Uterus (tissue), 2 donors: ENCODE data around the gene PLA2G4F.

Source experiments
- POLR2A ChIP-seq, 2 donors: fragments of 450-650 bp; IDR thresholded peaks; one replicate each; pipeline ENCODE4 v1.6.1; 2016; ENCODE audit warnings: antibody characterized with exemption in 2 of 2, mild to moderate bottlenecking in 1 of 2, moderate library complexity in 1 of 2
- TF ChIP-seq, protein P1 (sequence below), 4 experiments: fragments of 200-600 bp in 2 of 4; fragments of 450-650 bp in 2 of 4; sonication (generic) in 2 of 4; IDR thresholded peaks; one replicate each; pipeline ENCODE4 v1.5.1; 2016 to 2019; ENCODE audit warnings: antibody characterized with exemption in 4 of 4, mild to moderate bottlenecking in 2 of 4, moderate library complexity in 1 of 4

DNA sequence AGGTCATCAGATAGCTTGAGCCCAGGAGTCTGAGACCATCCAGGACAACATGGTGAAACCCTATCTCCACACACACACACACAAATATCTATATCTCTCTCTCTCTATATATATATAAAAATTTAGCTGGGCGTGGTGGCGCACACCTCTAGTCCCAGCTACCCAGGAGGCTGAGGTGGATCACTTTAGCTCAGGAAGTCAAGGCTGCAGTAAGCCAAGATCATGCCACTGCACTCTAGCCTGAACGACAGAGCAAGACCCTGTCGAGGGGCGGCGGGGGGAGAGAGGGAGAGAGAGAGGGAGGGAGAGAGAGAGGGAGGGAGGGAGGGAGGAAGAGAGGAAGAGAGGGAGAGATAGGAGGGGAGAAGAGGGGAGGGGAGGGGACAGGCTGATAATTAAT lies 28.0 kb downstream of the PLA2G4F start:
- TF ChIP-seq, protein P1, sequence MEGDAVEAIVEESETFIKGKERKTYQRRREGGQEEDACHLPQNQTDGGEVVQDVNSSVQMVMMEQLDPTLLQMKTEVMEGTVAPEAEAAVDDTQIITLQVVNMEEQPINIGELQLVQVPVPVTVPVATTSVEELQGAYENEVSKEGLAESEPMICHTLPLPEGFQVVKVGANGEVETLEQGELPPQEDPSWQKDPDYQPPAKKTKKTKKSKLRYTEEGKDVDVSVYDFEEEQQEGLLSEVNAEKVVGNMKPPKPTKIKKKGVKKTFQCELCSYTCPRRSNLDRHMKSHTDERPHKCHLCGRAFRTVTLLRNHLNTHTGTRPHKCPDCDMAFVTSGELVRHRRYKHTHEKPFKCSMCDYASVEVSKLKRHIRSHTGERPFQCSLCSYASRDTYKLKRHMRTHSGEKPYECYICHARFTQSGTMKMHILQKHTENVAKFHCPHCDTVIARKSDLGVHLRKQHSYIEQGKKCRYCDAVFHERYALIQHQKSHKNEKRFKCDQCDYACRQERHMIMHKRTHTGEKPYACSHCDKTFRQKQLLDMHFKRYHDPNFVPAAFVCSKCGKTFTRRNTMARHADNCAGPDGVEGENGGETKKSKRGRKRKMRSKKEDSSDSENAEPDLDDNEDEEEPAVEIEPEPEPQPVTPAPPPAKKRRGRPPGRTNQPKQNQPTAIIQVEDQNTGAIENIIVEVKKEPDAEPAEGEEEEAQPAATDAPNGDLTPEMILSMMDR (IDR thresholded peaks at IDR 0.05) = no peak
- TF ChIP-seq POLR2A (IDR thresholded peaks at IDR 0.05) = no peak
